Keratinocyte (primary cell): ENCODE measurements around the gene MRPS11. TPM values are rescaled to one million over a fixed set of nuclear protein-coding genes. Genes with fewer than 3 reads are reported as not detected.
"Not testable (repeated sequence)": the region's sequence is repeated elsewhere in the genome, so short reads cannot be mapped to it uniquely, and the experiment has no call there.

ENCODE experiments used
- DNase-seq: peaks from one replicate; pipeline ENCODE4 v3.0.0-alpha.2; 2011; ENCODE audit warnings: low read depth, missing footprints, low spot score
- FAIRE-seq: peaks from 2 replicates; lab custom pipeline; 2011; peaks lifted over from hg19 to GRCh38; lab: Jason Lieb, UNC
- H2AFZ ChIP-seq: 2 replicates; pipeline ENCODE4 v1.6.0; 2012; ENCODE audit warnings: low read length, control low read depth, inconsistent platforms; ENCODE audit not compliant: control insufficient read depth
- H3K27ac ChIP-seq: 2 replicates; pipeline ENCODE4 v1.5.1; 2011; ENCODE audit warnings: low read length; ENCODE audit not compliant: control insufficient read depth, insufficient read depth
- H3K27me3 ChIP-seq: 3 replicates; pipeline ENCODE4 v1.6.0; 2011; ENCODE audit warnings: low read length; ENCODE audit not compliant: control insufficient read depth, insufficient read depth; ENCODE audit errors: extremely low read depth
- H3K36me3 ChIP-seq, 2 experiments: 2 replicates in 1 of 2; 3 replicates in 1 of 2; pipeline ENCODE4 v1.5.1; 2011; ENCODE audit warnings: low read length in 2 of 2, mild to moderate bottlenecking in 1 of 2; ENCODE audit not compliant: control insufficient read depth in 2 of 2, insufficient read depth in 2 of 2; ENCODE audit errors: extremely low read depth in 1 of 2
- H3K4me1 ChIP-seq: 3 replicates; pipeline ENCODE4 v1.5.1; 2011; ENCODE audit warnings: low read length; ENCODE audit not compliant: control insufficient read depth, insufficient read depth; ENCODE audit errors: extremely low read depth
- H3K4me2 ChIP-seq: 3 replicates; pipeline ENCODE4 v1.6.0; 2011; ENCODE audit warnings: low read depth, low read length; ENCODE audit not compliant: control insufficient read depth, insufficient read depth; ENCODE audit errors: extremely low read depth
- H3K4me3 ChIP-seq, 3 experiments: fragments of 200-600 bp in 1 of 3; sonication (generic) in 1 of 3; 2 replicates in 2 of 3; 3 replicates in 1 of 3; pipeline ENCODE4 v1.5.1; 2011 to 2016; ENCODE audit warnings: low read length in 3 of 3, mild to moderate bottlenecking in 3 of 3, control low read depth in 2 of 3, inconsistent platforms in 1 of 3, low read depth in 1 of 3, mixed read lengths in 1 of 3, mixed run types in 1 of 3, moderate library complexity in 1 of 3; ENCODE audit not compliant: control insufficient read depth in 2 of 3, insufficient read depth in 2 of 3; ENCODE audit errors: extremely low read depth in 1 of 3
- H3K79me2 ChIP-seq: 2 replicates; pipeline ENCODE4 v1.6.0; 2012; ENCODE audit warnings: low read length; ENCODE audit not compliant: control insufficient read depth, insufficient read depth
- H3K9ac ChIP-seq: 3 replicates; pipeline ENCODE4 v1.6.0; 2011; ENCODE audit warnings: low read length; ENCODE audit not compliant: control insufficient read depth, insufficient read depth; ENCODE audit errors: extremely low read depth
- H3K9me1 ChIP-seq: 3 replicates; pipeline ENCODE4 v1.6.0; 2011; ENCODE audit warnings: low read length; ENCODE audit not compliant: control insufficient read depth, insufficient read depth; ENCODE audit errors: extremely low read depth
- H3K9me3 ChIP-seq: 2 replicates; pipeline ENCODE4 v1.5.1; 2012; ENCODE audit warnings: low read depth, low read length; ENCODE audit not compliant: control insufficient read depth
- H4K20me1 ChIP-seq: 3 replicates; pipeline ENCODE4 v1.6.0; 2011; ENCODE audit warnings: low read length; ENCODE audit not compliant: control insufficient read depth, insufficient read depth; ENCODE audit errors: extremely low read depth
- CTCF ChIP-seq, 3 experiments: IDR thresholded peaks in 1 of 3; conservative IDR thresholded peaks in 1 of 3; optimal IDR thresholded peaks in 1 of 3; 2 replicates in 2 of 3; 3 replicates in 1 of 3; pipeline versions ENCODE3 to v1.5.1; 2011; ENCODE audit warnings: low read length in 3 of 3, mild to moderate bottlenecking in 3 of 3, moderate library complexity in 2 of 3, control low read depth in 1 of 3, inconsistent platforms in 1 of 3; ENCODE audit not compliant: insufficient read depth in 2 of 3; ENCODE audit errors: extremely low read depth in 1 of 3
- EZH2 ChIP-seq: IDR thresholded peaks from one replicate; pipeline ENCODE4 v1.6.1; 2012; ENCODE audit warnings: inconsistent platforms, mild to moderate bottlenecking, low read length, moderate library complexity
- dilution Hi-C: fragments of 300-500 bp; cut with MboI; formaldehyde crosslinking; loops from one replicate; pipeline ENCODE4 v1.7.0; 2020; ENCODE audit warnings: low sequenced_read_pairs; ENCODE audit not compliant: extremely low pct_ligation_motif_present
- polyA plus RNA-seq, 5 experiments: library from polyadenylated mRNA; depleted of rRNA in 3 of 5; stranded (reverse) in 3 of 5; stranded (forward) in 1 of 5; unstranded in 1 of 5; fragments of >200 nt; gene quantifications; 1 replicate in 1 of 5; 2 replicates in 3 of 5; 3 replicates in 1 of 5; pipeline versions ENCODE4 v1.2.1 to v1.2.3, GENCODE V29; 2011 to 2012; ENCODE audit warnings: missing spikeins in 2 of 5, low read depth in 1 of 5, low replicate concordance in 1 of 5

Gene MRPS11
- polyA plus RNA-seq, 1 donor (not counting 4 experiments of a cell fraction or from before 2014, with no cell fraction given), result 60.9 TPM

GRCh38 chr15:88433046-88433685 lies 34.3 kb upstream of the MRPS11 start:
- no peak for FAIRE-seq
- no peak overlapping the region for H3K4me3 ChIP-seq
- dilution Hi-C loops, result no loop called here
- H4K20me1 ChIP-seq, result no peaks in the 10 kb centered on the region
- no peaks in the 10 kb centered on the region for H3K79me2 ChIP-seq
- H3K36me3 ChIP-seq, result no peaks in the 10 kb centered on the region
- H3K4me1 ChIP-seq, result no peaks in the 10 kb centered on the region
- no peak overlapping the region for H2AFZ ChIP-seq
- H3K27me3 ChIP-seq, result no peaks in the 10 kb centered on the region
- no peak for TF ChIP-seq EZH2
- TF ChIP-seq CTCF (optimal IDR thresholded peaks at IDR 0.05 in 1 of 3, IDR thresholded peaks at IDR 0.05 in 1 of 3, conservative IDR thresholded peaks at IDR 0.05 in 1 of 3; ENCODE audit: extremely low read depth in 1 of 3, insufficient read depth in 2 of 3, low read length in 3 of 3), result no peak
- no peak overlapping the region for H3K9ac ChIP-seq
- H3K4me2 ChIP-seq, result no peak overlapping the region
- no peak overlapping the region for H3K27ac ChIP-seq
- H3K9me1 ChIP-seq, result no peaks in the 10 kb centered on the region
- no peak for DNase-seq
- no peaks in the 10 kb centered on the region for H3K9me3 ChIP-seq

- H3K9me1 ChIP-seq, H3K36me3 ChIP-seq, FAIRE-seq, dilution Hi-C loops, H3K9me3 ChIP-seq, H3K79me2 ChIP-seq, H2AFZ ChIP-seq, DNase-seq, H3K4me2 ChIP-seq, H3K27ac ChIP-seq, H3K4me3 ChIP-seq, H3K27me3 ChIP-seq, H3K4me1 ChIP-seq, H4K20me1 ChIP-seq, H3K9ac ChIP-seq: not testable (repeated sequence)
Observed at GRCh38 chr15:88434106-88434505, 33.4 kb upstream of the MRPS11 start.

- no peaks in the 10 kb centered on the region for H3K9me1 ChIP-seq
- no peaks in the 10 kb centered on the region for H3K9me3 ChIP-seq
- no peak for FAIRE-seq
- no peak overlapping the region for H3K27ac ChIP-seq
- H3K79me2 ChIP-seq, result no peaks in the 10 kb centered on the region
- dilution Hi-C loops, result no loop called here
- no peaks in the 10 kb centered on the region for H4K20me1 ChIP-seq
- TF ChIP-seq CTCF (optimal IDR thresholded peaks at IDR 0.05 in 1 of 3, IDR thresholded peaks at IDR 0.05 in 1 of 3, conservative IDR thresholded peaks at IDR 0.05 in 1 of 3; ENCODE audit: extremely low read depth in 1 of 3, insufficient read depth in 2 of 3, low read length in 3 of 3) (no peak), EZH2 (no peak)
- no peak overlapping the region for H2AFZ ChIP-seq
- no peak for DNase-seq
- no peak overlapping the region for H3K4me3 ChIP-seq
- H3K4me2 ChIP-seq, result no peak overlapping the region
- H3K36me3 ChIP-seq, result no peaks in the 10 kb centered on the region
- no peaks in the 10 kb centered on the region for H3K4me1 ChIP-seq
- H3K27me3 ChIP-seq, result no peaks in the 10 kb centered on the region
- H3K9ac ChIP-seq, result no peak overlapping the region
Observed at GRCh38 chr15:88438181-88438580, 29.3 kb upstream of the MRPS11 start.
